ENCODE results near the gene DDC.
"Not testable (repeated sequence)": the region's sequence is repeated elsewhere in the genome, so short reads cannot be mapped to it uniquely, and the experiment has no call there.

The DDC gene

GRCh38 chr7:50528266-50529092 is 36.7 kb downstream of the DDC start:
- DNase-seq (ENCODE audit: low spot score in 2 of 2) (no peak), ATAC-seq (replicated peaks; ENCODE audit: extremely low read depth, poor library complexity, severe bottlenecking) (no peak)
- Mint-ChIP-seq H3K4me1 (no peaks in the 10 kb centered on the region), H3K36me3 (ENCODE audit: insufficient read depth) (no peaks in the 10 kb centered on the region), H3K27me3 (peaks cover 33% of the 10 kb centered on the region), H3K9me3 (no peaks in the 10 kb centered on the region), H3K27ac (ENCODE audit: low read depth) (no peak overlapping the region), H3K4me3 (no peak overlapping the region)

- not testable (repeated sequence) for DNase-seq (ENCODE audit: low spot score in 2 of 2); H3K4me3 Mint-ChIP-seq; H3K36me3 Mint-ChIP-seq (ENCODE audit: insufficient read depth); H3K27ac Mint-ChIP-seq (ENCODE audit: low read depth); H3K9me3 Mint-ChIP-seq; ATAC-seq (replicated peaks; ENCODE audit: extremely low read depth, poor library complexity, severe bottlenecking); H3K4me1 Mint-ChIP-seq
- peaks cover 81% of the 10 kb centered on the region for H3K27me3 Mint-ChIP-seq
These were observed 45.9 kb downstream of the DDC start for GRCh38 chr7:50519350-50519749.

- Mint-ChIP-seq H3K4me1 (no peaks in the 10 kb centered on the region), H3K36me3 (ENCODE audit: insufficient read depth) (peaks cover 2% of the 10 kb centered on the region), H3K4me3 (no peak overlapping the region), H3K27ac (ENCODE audit: low read depth) (no peak overlapping the region), H3K9me3 (no peaks in the 10 kb centered on the region), H3K27me3 (peaks cover 82% of the 10 kb centered on the region)
- no peak for ATAC-seq (replicated peaks; ENCODE audit: extremely low read depth, poor library complexity, severe bottlenecking)
- DNase-seq (ENCODE audit: low spot score in 2 of 2), result no peak
These were observed 51.9 kb downstream of the DDC start for GRCh38 chr7:50513166-50513871.

DNA sequence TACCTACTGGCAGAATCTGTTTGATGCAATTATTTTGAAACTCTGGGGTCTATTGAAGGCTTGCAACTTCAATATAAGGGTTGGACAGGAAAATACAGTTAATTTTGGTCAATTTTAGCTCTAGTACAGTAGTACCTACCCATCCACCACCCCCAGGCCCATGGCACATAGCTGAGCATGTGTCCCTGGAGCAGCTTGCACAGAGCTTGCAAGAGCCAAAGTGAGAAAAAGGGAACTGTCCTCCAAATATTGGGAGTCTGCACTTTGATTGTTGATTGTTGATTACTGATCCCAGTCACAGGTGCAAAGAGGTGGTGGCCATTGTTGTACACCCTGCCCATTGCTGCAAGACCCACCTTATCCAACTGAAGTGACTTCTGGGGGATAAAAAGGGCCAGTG is 52.8 kb downstream of the DDC start:
- Mint-ChIP-seq H3K27me3 (peaks cover 79% of the 10 kb centered on the region), H3K4me1 (no peaks in the 10 kb centered on the region), H3K4me3 (no peak overlapping the region), H3K36me3 (ENCODE audit: insufficient read depth) (peaks cover 2% of the 10 kb centered on the region), H3K9me3 (no peaks in the 10 kb centered on the region), H3K27ac (ENCODE audit: low read depth) (no peak overlapping the region)
- ATAC-seq (replicated peaks; ENCODE audit: extremely low read depth, poor library complexity, severe bottlenecking) (no peak), DNase-seq (ENCODE audit: low spot score in 2 of 2) (no peak)

- DNase-seq (ENCODE audit: low spot score in 2 of 2) (no peak), ATAC-seq (replicated peaks; ENCODE audit: extremely low read depth, poor library complexity, severe bottlenecking) (no peak)
- Mint-ChIP-seq H3K4me1 (no peaks in the 10 kb centered on the region), H3K27me3 (peaks cover 65% of the 10 kb centered on the region), H3K27ac (ENCODE audit: low read depth) (no peak overlapping the region), H3K36me3 (ENCODE audit: insufficient read depth) (peaks cover 2% of the 10 kb centered on the region), H3K4me3 (no peak overlapping the region), H3K9me3 (no peaks in the 10 kb centered on the region)
These were observed 55.7 kb downstream of the DDC start for GRCh38 chr7:50509459-50509858.

GRCh38 chr7:50508471-50508943 is 56.7 kb downstream of the DDC start:
- Mint-ChIP-seq H3K4me3 (no peak overlapping the region), H3K27me3 (peaks cover 55% of the 10 kb centered on the region), H3K4me1 (no peaks in the 10 kb centered on the region), H3K9me3 (no peaks in the 10 kb centered on the region), H3K36me3 (ENCODE audit: insufficient read depth) (no peaks in the 10 kb centered on the region), H3K27ac (ENCODE audit: low read depth) (no peak overlapping the region)
- no peak for DNase-seq (ENCODE audit: low spot score in 2 of 2)
- ATAC-seq (replicated peaks; ENCODE audit: extremely low read depth, poor library complexity, severe bottlenecking), result no peak

DNA sequence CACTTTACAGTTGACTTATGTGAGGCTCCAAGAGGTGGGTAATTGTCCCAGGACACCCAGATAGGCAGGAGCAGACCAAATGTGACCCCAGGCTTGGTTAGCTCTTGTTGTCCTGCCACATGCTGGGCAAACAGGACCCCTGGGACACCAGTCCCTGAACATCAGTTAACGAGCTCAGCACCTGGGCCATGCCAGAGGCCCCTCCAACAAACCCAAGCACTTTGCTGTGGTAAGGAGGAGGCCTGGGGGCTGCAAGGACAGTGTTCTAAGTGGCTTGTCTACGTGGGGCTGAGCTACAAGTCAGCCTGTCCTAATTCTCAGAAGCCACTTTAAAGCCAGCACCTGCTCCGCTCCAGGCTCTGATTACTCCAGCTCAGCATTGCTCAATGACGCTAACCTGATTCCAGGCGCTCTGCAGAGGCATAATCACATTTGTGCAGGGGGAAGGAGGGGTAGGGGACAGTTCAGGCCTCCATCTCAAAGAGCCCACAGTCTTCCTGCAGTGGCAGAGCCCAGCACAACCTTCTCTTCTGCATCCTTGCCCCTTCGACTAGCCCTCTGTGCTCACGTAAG is 57.2 kb downstream of the DDC start:
- Mint-ChIP-seq H3K27me3 (peaks cover 50% of the 10 kb centered on the region), H3K36me3 (ENCODE audit: insufficient read depth) (no peaks in the 10 kb centered on the region), H3K27ac (ENCODE audit: low read depth) (no peak overlapping the region), H3K4me3 (no peak overlapping the region), H3K4me1 (no peaks in the 10 kb centered on the region), H3K9me3 (no peaks in the 10 kb centered on the region)
- no peak for ATAC-seq (replicated peaks; ENCODE audit: extremely low read depth, poor library complexity, severe bottlenecking)
- no peak for DNase-seq (ENCODE audit: low spot score in 2 of 2)

DNA sequence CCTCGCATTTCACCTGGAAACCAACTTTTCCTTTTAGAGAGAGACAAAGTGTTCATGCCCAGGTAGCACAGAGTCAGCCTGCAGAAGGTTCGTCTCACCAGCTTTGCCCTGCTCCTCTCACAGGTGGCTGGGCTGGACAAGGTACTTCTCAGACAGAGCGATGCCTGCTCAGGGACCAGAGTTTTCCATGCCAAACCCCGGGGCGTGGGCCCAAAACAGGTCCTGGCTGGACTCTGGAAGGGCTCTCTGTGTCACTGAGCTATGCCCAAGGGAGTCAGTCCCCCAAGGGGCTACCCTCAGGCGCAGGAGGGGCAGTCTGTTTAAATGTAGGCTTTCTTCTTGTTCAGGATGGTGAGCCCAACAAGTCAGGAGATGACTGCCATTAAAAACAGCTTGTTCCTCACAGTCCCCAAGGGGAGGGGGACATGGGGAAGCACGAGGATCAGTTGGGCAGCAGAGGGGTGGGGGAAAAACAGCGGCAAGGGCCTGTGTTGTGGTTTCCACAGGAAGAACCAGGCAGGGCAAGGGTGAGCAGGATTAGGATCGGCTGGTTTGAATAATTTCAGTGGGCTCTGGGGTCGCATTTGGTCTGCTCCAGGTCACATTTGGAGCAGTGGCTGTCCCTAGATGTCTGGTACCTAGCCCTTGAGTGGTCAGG is 59.5 kb downstream of the DDC start:
- no peak overlapping the region for H3K27ac Mint-ChIP-seq (ENCODE audit: low read depth)
- DNase-seq (ENCODE audit: low spot score in 2 of 2) (no peak), ATAC-seq (replicated peaks; ENCODE audit: extremely low read depth, poor library complexity, severe bottlenecking) (no peak)
- no peaks in the 10 kb centered on the region for H3K4me1 Mint-ChIP-seq
- peaks cover 37% of the 10 kb centered on the region for H3K27me3 Mint-ChIP-seq
- H3K9me3 Mint-ChIP-seq, result no peaks in the 10 kb centered on the region
- H3K4me3 Mint-ChIP-seq, result no peak overlapping the region
- no peaks in the 10 kb centered on the region for H3K36me3 Mint-ChIP-seq (ENCODE audit: insufficient read depth)

DNA sequence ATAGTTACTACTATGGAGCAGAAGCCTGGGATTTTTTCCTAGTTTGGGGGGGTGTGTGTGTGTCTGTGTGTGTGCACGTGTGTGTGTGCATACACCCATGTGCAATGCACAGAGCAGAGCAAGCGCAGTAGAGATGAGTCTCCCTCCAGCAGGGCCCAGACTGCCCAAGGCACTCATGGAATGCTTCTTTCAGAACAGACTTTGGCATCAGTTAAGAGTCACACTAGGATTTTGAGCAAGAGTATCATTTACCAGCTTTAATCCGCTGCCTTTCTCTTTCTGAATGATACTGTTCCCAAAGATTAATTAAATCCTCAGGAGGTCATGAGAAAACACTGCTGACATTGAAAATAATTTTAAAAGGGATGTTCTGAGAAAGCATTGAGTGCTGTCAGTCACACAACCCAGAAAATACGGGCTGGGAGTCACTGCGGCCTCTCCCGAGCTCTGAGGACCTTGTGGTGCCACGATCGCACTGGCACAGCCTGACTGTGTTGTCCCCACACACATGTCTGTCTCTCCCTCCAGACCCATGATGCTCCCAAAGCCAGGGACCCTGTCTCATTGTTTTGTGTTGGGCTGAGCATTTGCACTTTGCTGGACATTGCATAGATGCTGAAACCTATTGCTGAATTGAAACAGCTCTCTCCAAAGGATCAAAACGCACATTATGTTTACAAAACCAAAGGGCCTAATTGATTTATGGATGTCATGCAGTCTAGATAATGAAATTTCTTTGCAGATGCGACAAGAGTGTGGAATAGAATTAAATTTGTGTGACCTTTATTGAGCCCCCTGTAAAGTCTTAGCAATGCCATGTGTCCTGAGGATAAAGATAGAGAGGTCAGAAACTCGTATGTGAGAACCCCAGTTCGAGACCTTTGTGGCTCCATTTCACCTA is 60.3 kb downstream of the DDC start:
- Mint-ChIP-seq H3K9me3 (no peaks in the 10 kb centered on the region), H3K27ac (ENCODE audit: low read depth) (no peak overlapping the region)
- no peak for ATAC-seq (replicated peaks; ENCODE audit: extremely low read depth, poor library complexity, severe bottlenecking)

DNA sequence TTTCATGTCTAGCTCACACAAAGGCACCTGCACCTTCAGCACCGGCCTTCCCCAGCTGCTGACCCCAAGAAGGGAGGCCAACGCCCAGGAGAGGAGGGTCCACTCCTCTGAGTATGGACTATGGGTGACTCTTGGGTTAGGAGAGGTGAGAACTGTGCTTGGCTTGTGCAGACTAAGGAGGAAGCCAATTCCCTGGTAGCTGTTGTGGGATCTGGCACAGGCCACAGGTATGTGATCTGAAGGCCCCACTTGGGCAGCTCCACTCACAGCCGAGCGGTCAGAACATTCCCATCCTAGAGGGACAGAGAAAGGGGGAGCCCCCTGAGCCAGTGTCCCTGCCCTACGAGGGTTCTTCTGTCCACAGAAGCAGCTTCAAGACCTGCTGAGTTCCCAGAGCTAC is 62.3 kb downstream of the DDC start:
- Mint-ChIP-seq H3K27me3 (peaks cover 48% of the 10 kb centered on the region), H3K9me3 (no peaks in the 10 kb centered on the region), H3K4me3 (no peak overlapping the region), H3K27ac (ENCODE audit: low read depth) (no peak overlapping the region), H3K36me3 (ENCODE audit: insufficient read depth) (no peaks in the 10 kb centered on the region), H3K4me1 (no peaks in the 10 kb centered on the region)
- DNase-seq (ENCODE audit: low spot score in 2 of 2) (no peak), ATAC-seq (replicated peaks; ENCODE audit: extremely low read depth, poor library complexity, severe bottlenecking) (no peak)

More for the DNA sequence above, 60.3 kb downstream of the DDC start:
- no peaks in the 10 kb centered on the region for H3K36me3 Mint-ChIP-seq (ENCODE audit: insufficient read depth)
- no peaks in the 10 kb centered on the region for H3K4me1 Mint-ChIP-seq
- peaks cover 45% of the 10 kb centered on the region for H3K27me3 Mint-ChIP-seq
- no peak overlapping the region for H3K4me3 Mint-ChIP-seq
- DNase-seq (ENCODE audit: low spot score in 2 of 2), result no peak

DNA sequence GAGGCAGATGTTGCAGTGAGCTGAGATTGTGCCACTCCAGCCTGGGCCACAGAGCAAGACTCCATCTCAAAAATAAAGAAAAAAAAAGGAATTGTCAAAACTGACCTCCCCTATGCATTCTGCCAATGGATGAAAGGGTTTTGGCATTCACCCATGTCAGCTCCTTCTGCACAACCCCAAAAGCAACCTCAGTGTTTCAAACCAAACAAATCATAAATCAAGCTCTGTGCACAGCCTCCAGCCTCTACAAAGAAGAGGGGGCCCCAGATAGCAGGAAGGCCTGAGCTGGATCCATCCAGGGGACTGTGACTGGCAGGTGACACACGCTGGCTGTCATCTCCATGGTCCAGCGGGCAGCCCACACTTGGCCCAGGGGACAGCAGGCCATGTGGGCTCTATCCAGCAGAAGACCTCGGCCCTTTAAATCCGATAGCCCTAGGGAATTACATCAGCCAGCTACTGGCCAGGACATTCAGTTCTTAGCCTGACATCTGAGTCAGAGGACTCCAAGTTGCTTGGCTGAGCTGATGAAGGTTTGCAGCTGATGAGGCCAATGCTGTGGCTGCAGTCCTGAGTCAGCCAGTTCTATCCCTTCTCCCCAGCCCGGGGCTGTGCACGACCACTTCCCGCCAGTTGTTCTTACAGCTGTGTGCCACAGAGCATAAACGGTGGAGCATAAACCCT is 63.1 kb downstream of the DDC start:
- ATAC-seq (replicated peaks; ENCODE audit: extremely low read depth, poor library complexity, severe bottlenecking) (no peak), DNase-seq (ENCODE audit: low spot score in 2 of 2) (no peak)
- H3K27me3 Mint-ChIP-seq, result peaks cover 56% of the 10 kb centered on the region
- H3K4me1 Mint-ChIP-seq, result no peaks in the 10 kb centered on the region
- no peak overlapping the region for H3K27ac Mint-ChIP-seq (ENCODE audit: low read depth)
- H3K4me3 Mint-ChIP-seq, result no peak overlapping the region
- H3K9me3 Mint-ChIP-seq, result no peaks in the 10 kb centered on the region
- H3K36me3 Mint-ChIP-seq (ENCODE audit: insufficient read depth), result no peaks in the 10 kb centered on the region
